HG02642 (cell line): ENCODE measurements around the gene GABBR2.

ENCODE experiments used
- ATAC-seq: cut with Tn5 transposase; IDR thresholded peaks from one replicate; pipeline ENCODE4 v1.9.1; 2021; ENCODE audit warnings: mild to moderate bottlenecking; ENCODE audit not compliant: unreplicated experiment, poor library complexity

Gene GABBR2

GRCh38 chr9:98368366-98369065 is 340.2 kb downstream of the GABBR2 start:
- ATAC-seq, result no peak

- no peak for ATAC-seq
Observed at GRCh38 chr9:98367923-98368322, 340.8 kb downstream of the GABBR2 start.

GRCh38 chr9:98367371-98367900 is 341.3 kb downstream of the GABBR2 start:
- ATAC-seq, result no peak

GRCh38 chr9:98365781-98366180 is 343.0 kb downstream of the GABBR2 start:
- no peak for ATAC-seq

GRCh38 chr9:98365227-98365669 is 343.5 kb downstream of the GABBR2 start:
- no peak for ATAC-seq

- ATAC-seq, result no peak
Observed at GRCh38 chr9:98364086-98364485, 344.6 kb downstream of the GABBR2 start.

GRCh38 chr9:98363644-98364043 is 345.1 kb downstream of the GABBR2 start:
- no peak for ATAC-seq

- ATAC-seq, result no peak
Observed at GRCh38 chr9:98362624-98363252, 346.0 kb downstream of the GABBR2 start.

GRCh38 chr9:98361645-98362044 is 347.1 kb downstream of the GABBR2 start:
- no peak for ATAC-seq

- no peak for ATAC-seq
Observed at GRCh38 chr9:98360176-98360708, 348.5 kb downstream of the GABBR2 start.

GRCh38 chr9:98359569-98359968 is 349.2 kb downstream of the GABBR2 start:
- ATAC-seq, result no peak

GRCh38 chr9:98357921-98358535 is 350.7 kb downstream of the GABBR2 start:
- no peak for ATAC-seq

- ATAC-seq, result no peak
Observed at GRCh38 chr9:98356953-98357690, 351.6 kb downstream of the GABBR2 start.

- no peak for ATAC-seq
Observed at GRCh38 chr9:98356326-98356725, 352.4 kb downstream of the GABBR2 start.

- ATAC-seq, result no peak
Observed at GRCh38 chr9:98351370-98351769, 357.4 kb downstream of the GABBR2 start.

GRCh38 chr9:98347642-98348041 is 361.1 kb downstream of the GABBR2 start:
- no peak for ATAC-seq

GRCh38 chr9:98345011-98345410 is 363.7 kb downstream of the GABBR2 start:
- no peak for ATAC-seq

GRCh38 chr9:98344581-98344980 is 364.2 kb downstream of the GABBR2 start:
- no peak for ATAC-seq

GRCh38 chr9:98342820-98343210 is 365.9 kb downstream of the GABBR2 start:
- no peak for ATAC-seq

- no peak for ATAC-seq
Observed at GRCh38 chr9:98342098-98342819, 366.5 kb downstream of the GABBR2 start.
